HG02970 (cell line): Measurements from ENCODE around the gene KIF1A.
"Not testable (repeated sequence)": the region's sequence is repeated elsewhere in the genome, so short reads cannot be mapped to it uniquely, and the experiment has no call there.

ENCODE experiments used
- ATAC-seq: cut with Tn5 transposase; IDR thresholded peaks from one replicate; pipeline ENCODE4 v1.9.1; 2021; ENCODE audit warnings: mild to moderate bottlenecking, moderate library complexity, moderate number of reproducible peaks; ENCODE audit not compliant: unreplicated experiment, low FRiP score

Gene KIF1A

GRCh38 chr2:240787521-240788472 is 32.2 kb downstream of the KIF1A start:
- ATAC-seq, result no peak

DNA sequence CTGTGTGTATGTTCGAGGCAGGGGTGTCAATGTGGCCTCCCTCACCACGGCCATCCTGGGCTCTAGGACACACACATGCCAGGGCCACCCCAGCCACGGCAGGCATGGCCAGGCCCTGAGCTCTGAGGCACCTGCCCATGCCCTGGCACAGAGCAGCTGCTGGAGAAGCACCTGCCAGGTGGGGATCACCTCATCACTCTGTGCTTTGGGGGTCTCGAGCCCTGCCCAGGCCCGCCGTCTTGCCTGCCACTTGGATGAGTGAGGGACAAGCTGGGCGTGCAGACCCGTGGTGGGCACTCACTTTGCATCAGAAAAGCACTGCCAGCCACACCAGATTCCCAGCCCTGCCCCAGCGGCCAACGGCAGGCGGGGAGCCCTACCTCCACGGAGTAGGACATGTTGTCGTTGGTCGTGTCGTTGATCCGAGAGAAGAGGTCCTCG is 33.1 kb downstream of the KIF1A start:
- ATAC-seq, result no peak

DNA sequence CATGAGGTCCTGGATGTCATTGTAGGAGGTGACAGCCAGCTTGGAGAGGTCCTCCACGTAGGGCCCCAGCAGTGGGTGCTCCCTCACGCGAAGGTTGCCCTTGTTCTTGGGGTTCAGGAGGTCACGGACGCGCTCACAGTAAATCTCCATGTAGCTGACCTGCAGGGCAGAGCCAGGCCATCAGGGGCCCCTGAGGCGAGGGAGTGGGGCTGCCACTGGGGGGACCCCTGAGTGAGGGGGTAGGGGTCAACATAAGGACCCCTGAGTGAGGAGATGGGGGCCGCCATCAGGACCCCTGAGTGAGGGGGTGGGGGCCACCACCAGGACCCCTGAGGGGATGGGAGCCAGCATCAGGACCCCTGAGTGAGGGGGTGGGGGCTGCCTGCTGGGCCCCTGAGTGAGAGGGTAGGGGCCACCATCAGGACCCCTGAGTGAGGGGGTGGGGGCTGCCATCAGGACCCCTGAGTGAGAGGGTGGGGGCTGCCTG is 33.6 kb downstream of the KIF1A start:
- no peak for ATAC-seq

- no peak for ATAC-seq
Observed at GRCh38 chr2:240785424-240786335, 34.3 kb downstream of the KIF1A start.

DNA sequence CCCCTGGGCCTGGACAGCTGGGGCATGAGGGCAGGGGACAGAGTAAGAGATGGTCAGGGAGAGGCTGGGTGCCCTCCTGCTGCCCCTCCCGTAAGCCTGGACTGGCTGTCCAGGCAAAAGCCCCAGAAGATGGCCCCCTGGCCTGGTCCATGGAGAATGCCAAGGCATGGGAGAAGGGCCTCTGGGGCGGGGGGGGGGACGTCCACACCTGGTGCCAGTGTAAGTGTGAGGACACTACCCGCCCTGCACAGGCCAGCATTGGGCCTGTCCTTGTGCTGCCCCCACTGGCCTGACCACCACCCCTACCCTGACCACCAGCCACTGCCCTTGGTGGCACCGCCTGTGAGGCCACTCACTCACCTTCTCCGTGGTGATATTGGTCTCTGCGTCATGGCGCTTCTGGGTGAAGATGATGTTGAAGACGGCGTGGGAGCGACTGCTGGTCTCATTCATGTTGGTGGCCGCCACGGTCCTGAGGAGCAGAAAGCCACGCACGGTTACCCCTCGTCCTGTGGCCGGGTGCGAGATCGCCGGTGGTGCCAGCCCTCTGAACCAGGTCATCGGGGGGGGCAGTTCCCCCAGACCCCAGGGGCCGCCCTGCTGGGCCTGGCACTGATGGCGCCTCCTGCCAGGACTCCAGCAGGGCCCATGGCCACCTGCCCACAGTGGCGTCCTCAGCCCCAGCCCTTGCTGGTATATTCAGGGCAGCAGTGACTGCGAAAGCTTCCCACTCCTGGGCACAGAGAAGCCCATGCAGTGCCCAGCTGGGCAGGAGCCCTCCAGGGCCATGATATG is 35.2 kb downstream of the KIF1A start:
- no peak for ATAC-seq

DNA sequence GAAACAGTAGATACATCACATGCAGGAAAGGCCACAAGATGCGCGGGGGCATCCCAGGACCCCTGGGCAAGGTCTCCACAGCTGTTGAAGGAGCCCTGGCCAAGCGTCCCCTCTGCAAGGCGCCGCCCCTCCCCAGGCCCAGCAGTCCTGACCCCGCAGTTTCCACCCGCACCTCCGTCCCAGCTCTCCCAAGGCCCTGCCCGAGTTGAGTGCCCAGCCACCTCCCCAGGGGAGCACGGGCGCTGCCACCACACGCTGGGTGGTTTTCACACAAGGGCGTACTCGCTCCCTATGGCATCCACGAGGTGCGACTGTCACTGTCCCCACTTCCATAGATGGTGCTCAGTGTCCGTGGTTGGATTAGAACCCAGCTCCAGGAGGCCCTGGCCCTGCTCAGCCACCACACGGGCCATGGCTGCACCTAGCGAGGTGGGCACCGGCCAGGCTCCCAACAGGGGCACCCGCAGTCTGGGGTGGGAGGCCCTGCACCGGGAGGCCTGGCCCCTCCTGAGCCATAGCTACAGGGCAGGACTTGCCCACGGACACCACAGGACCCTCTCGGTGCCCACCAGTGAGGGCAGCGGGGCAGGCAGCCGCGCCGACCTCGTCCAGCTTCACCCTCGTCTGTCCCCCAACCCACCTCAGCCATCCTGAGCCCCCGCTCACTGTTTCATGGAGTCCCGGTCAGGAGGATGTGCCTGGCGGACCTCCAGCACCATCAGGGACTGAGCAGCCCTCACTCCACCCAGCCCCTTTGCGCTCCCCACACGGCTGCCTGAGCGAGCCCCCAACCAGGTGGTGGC is 36.0 kb downstream of the KIF1A start:
- no peak for ATAC-seq

DNA sequence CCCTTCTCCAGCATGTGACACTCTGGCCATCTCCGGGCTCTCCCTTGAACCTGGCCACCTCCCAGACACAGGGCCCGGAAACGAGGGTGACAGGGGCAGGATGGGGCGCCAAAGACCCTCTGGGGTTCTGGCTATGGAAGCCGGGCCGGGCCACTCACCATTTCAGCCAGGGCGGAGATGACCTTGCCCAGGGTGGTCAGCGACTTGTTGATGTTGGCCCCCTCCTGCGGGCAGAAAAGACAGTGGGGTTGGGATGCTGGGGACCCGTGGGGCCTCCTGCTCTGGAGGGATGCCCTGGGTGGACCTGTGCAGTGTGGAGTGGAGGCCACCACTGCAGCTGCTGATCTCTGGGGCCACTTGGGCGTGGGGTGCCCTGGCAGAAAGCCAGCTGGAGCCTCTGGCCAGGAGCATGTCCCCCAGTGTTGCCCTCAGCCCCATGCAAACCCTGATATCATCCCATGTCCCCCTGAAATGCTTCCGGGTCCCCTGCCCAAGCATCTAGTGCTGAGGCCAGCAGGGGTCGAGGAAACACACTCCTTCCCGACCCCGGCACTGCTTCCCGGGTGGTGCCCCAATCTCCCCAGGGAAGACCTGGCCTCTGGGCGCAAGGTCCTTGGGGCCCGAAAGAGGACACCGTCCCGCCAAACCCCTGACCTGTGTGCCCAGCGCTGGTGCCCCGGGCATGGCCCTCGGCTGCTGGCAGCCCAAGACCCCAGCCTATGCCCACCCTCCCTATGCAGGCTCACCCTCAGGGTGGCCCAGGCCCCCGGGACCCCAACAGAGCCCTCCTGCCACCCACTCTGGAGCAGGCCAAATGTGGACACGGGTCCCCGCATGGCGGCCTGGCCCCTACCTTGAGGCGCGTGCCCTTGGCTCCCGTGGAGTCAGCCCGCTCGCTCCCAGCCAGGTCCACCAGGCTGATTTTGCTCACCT is 36.9 kb downstream of the KIF1A start:
- ATAC-seq, result no peak

- ATAC-seq, result no peak
Observed at GRCh38 chr2:240782221-240782885, 37.7 kb downstream of the KIF1A start.

- no peak for ATAC-seq
Observed at GRCh38 chr2:240781471-240782220, 38.4 kb downstream of the KIF1A start.

GRCh38 chr2:240780023-240780700 is 39.9 kb downstream of the KIF1A start:
- ATAC-seq, result no peak

DNA sequence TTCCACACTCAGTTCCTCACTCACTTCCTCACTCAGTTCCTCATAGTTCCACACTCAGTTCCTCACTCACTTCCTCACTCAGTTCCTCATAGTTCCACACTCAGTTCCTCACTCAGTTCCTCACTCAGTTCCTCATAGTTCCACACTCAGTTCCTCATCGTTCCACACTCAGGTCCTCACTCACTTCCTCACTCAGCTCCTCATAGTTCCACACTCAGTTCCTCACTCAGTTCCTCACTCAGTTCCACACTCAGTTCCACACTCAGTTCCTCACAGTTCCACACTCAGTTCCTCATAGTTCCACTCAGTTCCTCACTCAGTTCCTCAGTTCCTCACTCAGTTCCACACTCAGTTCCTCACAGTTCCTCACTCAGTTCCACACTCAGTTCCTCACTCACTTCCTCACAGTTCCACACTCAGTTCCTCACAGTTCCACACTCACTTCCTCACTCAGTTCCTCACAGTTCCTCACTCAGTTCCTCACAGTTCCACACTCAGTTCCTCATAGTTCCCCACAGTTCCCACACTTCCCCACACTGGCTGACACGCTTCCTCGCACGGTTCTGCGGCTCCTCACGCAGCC is 40.7 kb downstream of the KIF1A start:
- ATAC-seq, result not testable (repeated sequence)

DNA sequence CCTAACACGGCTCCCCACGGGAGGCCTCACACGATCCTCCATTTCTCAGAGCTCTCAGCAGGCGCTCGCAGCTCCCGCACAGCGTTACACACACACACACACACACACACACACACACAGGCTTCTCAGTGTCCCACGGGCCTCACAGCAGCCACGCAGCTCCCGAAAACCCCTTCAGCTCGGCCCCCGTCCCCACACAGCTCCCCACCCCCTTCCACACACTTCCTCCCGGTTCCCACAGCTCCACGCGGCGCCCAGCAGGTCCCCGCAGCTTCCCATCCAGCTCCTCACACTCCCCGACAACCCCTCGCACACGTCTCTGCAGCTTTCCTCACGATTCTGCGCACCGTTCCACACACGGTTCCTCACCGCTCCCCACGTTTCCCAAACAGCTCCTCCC is 41.6 kb downstream of the KIF1A start:
- no peak for ATAC-seq

GRCh38 chr2:240777456-240778212 is 42.4 kb downstream of the KIF1A start:
- no peak for ATAC-seq

DNA sequence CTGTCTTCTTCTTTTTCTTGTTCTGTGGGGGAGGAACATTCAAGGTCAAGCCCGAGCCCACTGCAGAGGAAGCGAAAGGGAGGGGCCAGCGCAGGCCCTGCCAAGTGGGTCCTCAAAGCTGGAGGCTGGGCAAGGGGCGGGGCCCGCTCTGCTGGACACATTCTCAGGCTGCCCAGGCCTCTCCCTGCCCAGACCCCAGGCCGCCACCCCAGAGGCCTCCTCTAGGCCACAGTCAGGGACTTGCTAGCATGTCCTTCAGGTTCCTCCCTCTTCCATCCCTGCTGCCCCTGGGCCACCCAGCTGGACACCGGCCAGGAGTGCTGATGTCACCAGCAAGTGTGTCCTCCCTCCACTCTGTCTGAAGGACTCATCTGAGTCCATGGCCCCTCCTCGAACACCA is 44.1 kb downstream of the KIF1A start:
- ATAC-seq, result no peak

DNA sequence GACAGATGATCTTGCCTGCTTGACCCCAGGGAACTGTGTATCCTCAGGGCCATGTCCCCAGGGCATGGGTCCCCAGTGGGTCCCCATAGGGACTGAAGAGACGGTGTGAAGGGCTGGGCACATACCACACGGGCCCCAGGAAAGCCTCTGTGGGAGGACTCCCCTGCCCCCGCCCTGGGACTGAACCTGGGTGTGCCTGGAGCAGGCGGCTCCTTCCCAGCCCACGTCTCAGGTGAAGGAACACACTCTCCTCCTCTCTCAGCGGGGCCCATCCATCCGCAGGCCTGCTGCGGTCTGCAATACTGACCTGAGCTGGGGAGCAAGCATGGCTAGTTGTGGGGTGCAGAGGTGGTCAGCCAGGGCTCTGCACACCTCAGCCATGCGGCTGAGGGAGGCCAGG is 45.2 kb downstream of the KIF1A start:
- no peak for ATAC-seq

DNA sequence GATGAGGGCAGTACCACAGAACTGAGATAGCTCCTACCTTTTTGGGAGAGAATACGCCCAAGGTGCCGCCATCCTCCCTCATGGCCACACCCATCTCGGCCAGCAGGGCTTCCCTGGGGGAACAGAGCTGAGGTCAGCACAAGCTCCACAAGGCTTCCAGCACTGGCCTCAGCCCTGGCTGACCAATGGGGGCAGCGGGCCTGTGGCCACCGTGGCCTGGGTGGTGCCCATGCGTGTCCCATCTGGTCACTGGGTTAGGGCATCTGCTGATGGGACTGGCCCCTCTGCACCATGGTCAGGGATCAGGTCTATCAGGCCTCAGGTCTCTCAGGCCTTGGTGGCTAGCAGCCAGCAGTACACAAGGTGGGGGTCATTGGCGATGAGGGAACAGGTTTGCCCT is 50.9 kb downstream of the KIF1A start:
- ATAC-seq, result no peak
